Stimulated activated CD4-positive, alpha-beta T cell treated with anti-CD3 and anti-CD28 coated beads, Interleukin-4, amount 100 ng/mL, for 1 hour (primary cell): Measurements from ENCODE around the gene ZFYVE9.

Source experiments
- DNase-seq: peaks from one replicate; pipeline ENCODE4 v3.0.0-alpha.2; 2020

The ZFYVE9 gene

GRCh38 chr1:52249831-52250230 lies 107.9 kb downstream of the ZFYVE9 start:
- no peak for DNase-seq

- no peak for DNase-seq
Measured at GRCh38 chr1:52253421-52253820, 111.5 kb downstream of the ZFYVE9 start.

GRCh38 chr1:52259886-52260285 lies 118.0 kb downstream of the ZFYVE9 start:
- DNase-seq, result no peak

- no peak for DNase-seq
Measured at GRCh38 chr1:52263153-52263910, 121.4 kb downstream of the ZFYVE9 start.

- DNase-seq, result no peak
Measured at GRCh38 chr1:52264530-52265115, 122.7 kb downstream of the ZFYVE9 start.

GRCh38 chr1:52266507-52266906 lies 124.6 kb downstream of the ZFYVE9 start:
- no peak for DNase-seq

- no peak for DNase-seq
Measured at GRCh38 chr1:52268372-52268771, 126.5 kb downstream of the ZFYVE9 start.

GRCh38 chr1:52281518-52281917 lies 139.6 kb downstream of the ZFYVE9 start:
- DNase-seq, result no peak

- no peak for DNase-seq
Measured at GRCh38 chr1:52288286-52288685, 146.4 kb downstream of the ZFYVE9 start.

- no peak for DNase-seq
Measured at GRCh38 chr1:52294580-52294979, 152.7 kb downstream of the ZFYVE9 start.

GRCh38 chr1:52296345-52296744 lies 154.5 kb downstream of the ZFYVE9 start:
- DNase-seq, result no peak

GRCh38 chr1:52305417-52306226 lies 163.7 kb downstream of the ZFYVE9 start:
- no peak for DNase-seq

- no peak for DNase-seq
Measured at GRCh38 chr1:52306227-52307006, 164.5 kb downstream of the ZFYVE9 start.

- DNase-seq, result no peak
Measured at GRCh38 chr1:52321061-52321460, 179.2 kb downstream of the ZFYVE9 start.

GRCh38 chr1:52323731-52324130 lies 181.8 kb downstream of the ZFYVE9 start:
- no peak for DNase-seq

GRCh38 chr1:52325786-52326185 lies 183.9 kb downstream of the ZFYVE9 start:
- no peak for DNase-seq

GRCh38 chr1:52328615-52329014 lies 186.7 kb downstream of the ZFYVE9 start:
- no peak for DNase-seq

GRCh38 chr1:52332411-52332810 lies 190.5 kb downstream of the ZFYVE9 start:
- DNase-seq, result no peak

GRCh38 chr1:52334906-52335528 lies 193.1 kb downstream of the ZFYVE9 start:
- no peak for DNase-seq

GRCh38 chr1:52337439-52337838 lies 195.6 kb downstream of the ZFYVE9 start:
- no peak for DNase-seq

GRCh38 chr1:52341655-52342260 lies 199.9 kb downstream of the ZFYVE9 start:
- no peak for DNase-seq

- DNase-seq, result no peak
Measured at GRCh38 chr1:52343979-52344378, 202.1 kb downstream of the ZFYVE9 start.
